Measurements from ENCODE around the gene PICK1.

PICK1 gene

DNA sequence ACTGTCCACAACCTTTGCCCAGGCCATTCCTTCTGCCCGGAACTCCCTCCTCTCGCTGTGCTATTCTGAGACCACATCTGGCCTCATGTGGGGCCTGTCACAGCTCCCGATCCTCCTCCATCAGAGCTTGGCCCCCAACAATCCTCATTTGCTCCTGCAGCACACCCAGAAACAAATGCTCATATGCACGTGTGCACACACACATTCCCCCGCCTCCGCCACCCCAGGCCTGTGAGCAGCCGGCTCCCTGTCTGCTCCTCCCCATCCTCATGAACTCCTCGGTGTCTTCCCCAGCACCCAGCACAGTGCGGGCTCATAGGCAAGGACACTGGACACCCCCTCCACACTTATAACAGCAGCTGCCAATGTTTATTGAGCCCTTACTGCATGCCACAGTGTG is 29.7 kb upstream of the PICK1 start:
- TF ChIP-seq, protein P1, sequence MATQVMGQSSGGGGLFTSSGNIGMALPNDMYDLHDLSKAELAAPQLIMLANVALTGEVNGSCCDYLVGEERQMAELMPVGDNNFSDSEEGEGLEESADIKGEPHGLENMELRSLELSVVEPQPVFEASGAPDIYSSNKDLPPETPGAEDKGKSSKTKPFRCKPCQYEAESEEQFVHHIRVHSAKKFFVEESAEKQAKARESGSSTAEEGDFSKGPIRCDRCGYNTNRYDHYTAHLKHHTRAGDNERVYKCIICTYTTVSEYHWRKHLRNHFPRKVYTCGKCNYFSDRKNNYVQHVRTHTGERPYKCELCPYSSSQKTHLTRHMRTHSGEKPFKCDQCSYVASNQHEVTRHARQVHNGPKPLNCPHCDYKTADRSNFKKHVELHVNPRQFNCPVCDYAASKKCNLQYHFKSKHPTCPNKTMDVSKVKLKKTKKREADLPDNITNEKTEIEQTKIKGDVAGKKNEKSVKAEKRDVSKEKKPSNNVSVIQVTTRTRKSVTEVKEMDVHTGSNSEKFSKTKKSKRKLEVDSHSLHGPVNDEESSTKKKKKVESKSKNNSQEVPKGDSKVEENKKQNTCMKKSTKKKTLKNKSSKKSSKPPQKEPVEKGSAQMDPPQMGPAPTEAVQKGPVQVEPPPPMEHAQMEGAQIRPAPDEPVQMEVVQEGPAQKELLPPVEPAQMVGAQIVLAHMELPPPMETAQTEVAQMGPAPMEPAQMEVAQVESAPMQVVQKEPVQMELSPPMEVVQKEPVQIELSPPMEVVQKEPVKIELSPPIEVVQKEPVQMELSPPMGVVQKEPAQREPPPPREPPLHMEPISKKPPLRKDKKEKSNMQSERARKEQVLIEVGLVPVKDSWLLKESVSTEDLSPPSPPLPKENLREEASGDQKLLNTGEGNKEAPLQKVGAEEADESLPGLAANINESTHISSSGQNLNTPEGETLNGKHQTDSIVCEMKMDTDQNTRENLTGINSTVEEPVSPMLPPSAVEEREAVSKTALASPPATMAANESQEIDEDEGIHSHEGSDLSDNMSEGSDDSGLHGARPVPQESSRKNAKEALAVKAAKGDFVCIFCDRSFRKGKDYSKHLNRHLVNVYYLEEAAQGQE (IDR thresholded peaks at IDR 0.05; ENCODE audit: insufficient read depth in 1 of 2, low read depth in 2 of 2, low read length in 2 of 2), result no peak
- TF ChIP-seq POLR2AphosphoS5 (IDR thresholded peaks at IDR 0.05; ENCODE audit: low read depth, low read length) (no peak), SIN3A (IDR thresholded peaks at IDR 0.05; ENCODE audit: borderline replicate concordance, insufficient read depth, low read length) (no peak), TAF1 (IDR thresholded peaks at IDR 0.05; ENCODE audit: borderline replicate concordance, insufficient read depth, low read length) (no peak), FOXP2 (optimal IDR thresholded peaks at IDR 0.05; ENCODE audit: borderline replicate concordance, extremely low read depth, extremely low read length, insufficient read depth) (no peak)

DNA sequence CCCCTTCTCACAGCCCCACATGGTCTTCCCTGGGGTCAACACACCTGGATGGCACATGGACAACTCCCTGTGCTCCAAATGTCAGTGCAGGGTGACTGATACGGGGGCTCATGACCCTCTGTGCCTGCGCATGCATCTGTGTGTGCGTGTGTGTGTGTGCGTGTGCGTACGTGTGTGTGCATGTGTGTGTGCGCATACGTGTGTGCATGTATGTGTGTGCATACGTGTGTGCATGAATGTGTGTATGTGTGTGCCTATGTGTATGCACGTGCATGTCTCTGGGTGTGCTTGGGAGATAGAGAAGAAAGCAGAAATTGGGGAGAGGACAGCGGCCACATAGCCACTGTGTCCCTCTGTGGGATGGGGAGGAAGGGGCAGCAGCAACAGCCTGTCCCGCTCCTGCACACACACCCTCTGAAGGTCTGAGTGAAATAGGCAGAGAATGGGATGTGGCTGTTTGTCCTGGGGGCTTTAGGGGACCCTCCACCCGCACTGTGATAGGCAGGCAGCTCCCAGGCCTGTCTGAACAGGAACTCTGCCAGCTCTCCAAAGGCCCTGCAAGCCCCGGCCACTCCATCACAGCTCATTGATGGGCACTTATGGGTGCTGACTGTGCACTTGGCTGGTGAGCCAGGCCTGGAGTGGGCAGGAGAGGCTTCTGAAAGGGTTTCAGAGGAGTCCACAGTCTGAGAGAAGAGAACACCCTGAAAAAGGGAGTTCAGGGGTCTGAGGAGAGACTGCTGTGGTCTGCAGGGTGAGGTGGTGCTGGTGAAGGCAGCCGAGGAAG is 28.7 kb upstream of the PICK1 start:
- TF ChIP-seq SIN3A (IDR thresholded peaks at IDR 0.05; ENCODE audit: borderline replicate concordance, insufficient read depth, low read length) (no peak), POLR2AphosphoS5 (IDR thresholded peaks at IDR 0.05; ENCODE audit: low read depth, low read length) (no peak)

DNA sequence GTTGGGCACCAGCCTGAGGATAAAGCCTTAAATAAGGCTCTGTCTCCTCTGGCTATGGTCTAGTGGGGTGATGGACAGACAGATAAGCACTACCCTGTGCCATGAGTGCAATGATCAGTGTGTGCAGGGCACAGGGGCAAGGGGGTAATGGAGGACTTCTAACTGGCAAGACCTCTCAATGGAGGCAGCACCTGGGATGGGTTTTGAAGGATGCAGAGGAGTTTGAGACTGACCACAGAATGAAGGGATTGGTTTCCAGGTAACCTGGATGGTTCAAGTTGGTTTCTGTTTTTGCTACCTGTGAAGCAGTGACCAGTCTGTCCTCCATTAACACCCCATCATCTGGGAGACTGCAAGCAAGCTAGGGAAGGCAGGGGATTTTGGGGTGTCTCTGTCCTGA is 27.8 kb upstream of the PICK1 start:
- no peak for TF ChIP-seq POLR2AphosphoS5 (IDR thresholded peaks at IDR 0.05; ENCODE audit: low read depth, low read length)
- TF ChIP-seq TAF1 (IDR thresholded peaks at IDR 0.05; ENCODE audit: borderline replicate concordance, insufficient read depth, low read length), result no peak
- TF ChIP-seq, protein P1 (IDR thresholded peaks at IDR 0.05; ENCODE audit: insufficient read depth in 1 of 2, low read depth in 2 of 2, low read length in 2 of 2), result no peak
- no peak for TF ChIP-seq FOXP2 (optimal IDR thresholded peaks at IDR 0.05; ENCODE audit: borderline replicate concordance, extremely low read depth, extremely low read length, insufficient read depth)
- no peak for TF ChIP-seq SIN3A (IDR thresholded peaks at IDR 0.05; ENCODE audit: borderline replicate concordance, insufficient read depth, low read length)

DNA sequence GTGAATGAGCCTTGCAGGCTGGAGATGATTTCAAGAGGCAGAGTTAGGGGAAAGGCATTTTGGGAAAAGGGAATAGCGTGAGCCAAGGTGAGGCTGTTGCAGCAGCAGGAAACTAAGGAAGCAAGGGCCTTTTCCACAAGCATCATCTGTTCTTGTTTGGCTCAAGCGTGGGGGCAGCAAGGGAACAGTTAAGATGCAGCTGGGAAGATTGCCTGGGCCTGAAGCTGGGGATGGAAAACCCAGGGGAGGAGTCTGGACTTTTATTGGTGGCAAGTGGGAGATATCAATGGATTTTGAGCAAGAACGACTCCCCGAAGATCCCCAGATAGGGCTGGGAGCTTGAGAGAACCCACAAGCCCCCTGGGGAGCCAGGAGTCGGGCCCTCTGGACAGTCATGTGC is 27.3 kb upstream of the PICK1 start:
- TF ChIP-seq POLR2AphosphoS5 (IDR thresholded peaks at IDR 0.05; ENCODE audit: low read depth, low read length) (no peak), FOXP2 (optimal IDR thresholded peaks at IDR 0.05; ENCODE audit: borderline replicate concordance, extremely low read depth, extremely low read length, insufficient read depth) (no peak), SIN3A (IDR thresholded peaks at IDR 0.05; ENCODE audit: borderline replicate concordance, insufficient read depth, low read length) (no peak), TAF1 (IDR thresholded peaks at IDR 0.05; ENCODE audit: borderline replicate concordance, insufficient read depth, low read length) (no peak)
- TF ChIP-seq, protein P1 (IDR thresholded peaks at IDR 0.05; ENCODE audit: insufficient read depth in 1 of 2, low read depth in 2 of 2, low read length in 2 of 2), result no peak

DNA sequence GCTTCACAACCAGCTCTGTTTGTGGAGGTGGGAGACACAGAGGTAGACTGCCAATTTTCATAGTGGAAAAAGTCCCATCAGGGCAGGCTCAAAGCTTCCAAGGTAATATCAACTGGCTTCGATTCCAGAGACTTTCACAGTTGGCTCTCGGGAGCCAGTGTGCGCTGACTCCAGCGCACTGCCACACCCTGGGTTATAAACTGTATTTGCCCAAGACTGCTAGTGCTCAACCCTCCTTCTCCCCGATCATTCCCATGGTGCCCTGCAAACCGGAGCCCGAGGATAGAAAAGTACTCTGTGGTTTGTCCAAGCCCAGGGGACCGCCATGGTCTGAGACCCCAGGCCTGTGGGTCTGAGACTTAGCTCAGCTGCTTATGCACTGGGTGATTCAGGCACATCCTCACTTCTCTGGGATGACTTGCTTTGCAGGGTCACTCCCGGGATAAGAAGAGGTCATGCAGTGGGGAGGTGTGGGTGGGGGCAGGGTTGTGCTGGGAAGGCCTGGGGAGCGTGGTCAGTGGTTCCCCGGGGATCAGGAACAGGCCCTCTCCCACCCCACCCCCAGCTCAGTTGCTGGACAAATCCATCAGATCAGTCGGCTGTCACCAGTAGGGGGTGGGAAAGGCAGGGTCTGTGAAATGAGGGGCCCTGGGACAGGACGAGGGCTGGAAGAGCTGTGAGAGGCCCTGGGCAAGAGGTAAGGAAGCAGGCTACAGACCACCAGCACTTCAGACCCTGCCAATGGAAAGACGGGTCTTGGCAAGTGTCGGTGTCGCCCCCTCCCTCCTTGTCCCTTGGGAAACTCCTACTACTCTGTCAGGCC is 26.7 kb upstream of the PICK1 start:
- TF ChIP-seq, protein P1 (IDR thresholded peaks at IDR 0.05; ENCODE audit: insufficient read depth in 1 of 2, low read depth in 2 of 2, low read length in 2 of 2), result no peak
- TF ChIP-seq SIN3A (IDR thresholded peaks at IDR 0.05; ENCODE audit: borderline replicate concordance, insufficient read depth, low read length) (no peak), POLR2AphosphoS5 (IDR thresholded peaks at IDR 0.05; ENCODE audit: low read depth, low read length) (no peak), TAF1 (IDR thresholded peaks at IDR 0.05; ENCODE audit: borderline replicate concordance, insufficient read depth, low read length) (no peak), FOXP2 (optimal IDR thresholded peaks at IDR 0.05; ENCODE audit: borderline replicate concordance, extremely low read depth, extremely low read length, insufficient read depth) (no peak)
